ENCODE measurements around the gene NDUFS4. TPM values are rescaled to one million over a fixed set of nuclear protein-coding genes. Genes with fewer than 3 reads are reported as not detected.

Gene NDUFS4
- total RNA-seq, 1 experiment from 2014 or later: 92.9 TPM

- Mint-ChIP-seq H3K4me1 (peaks cover 45 to 47% of the 10 kb centered on the region in 2 experiments), H3K27me3 (ENCODE audit: low read depth) (no peaks in the 10 kb centered on the region), H3K27ac (no peak overlapping the region), H3K4me3 (no peak overlapping the region), H3K9me3 (peaks cover 4 to 8% of the 10 kb centered on the region in 2 experiments; a peak in 4 of 5 replicates), H3K36me3 (ENCODE audit: insufficient read depth in 1 of 3, low read depth in 3 of 3) (peaks cover 2 to 8% (median 4%) of the 10 kb centered on the region in 3 experiments; a peak in 5 of 7 replicates)
- no peak overlapping the region for H3K27ac ChIP-seq (ENCODE audit: insufficient read length, low read depth, low read length)
- H3K56ac ChIP-seq (ENCODE audit: insufficient read length, low read depth, low read length): no peak overlapping the region
- no peak overlapping the region for H4K91ac ChIP-seq (ENCODE audit: insufficient read length, low read depth, low read length)
- no peaks in the 10 kb centered on the region for H3K79me1 ChIP-seq (ENCODE audit: insufficient read depth, low read depth, low read length, poor library complexity, severe bottlenecking)
- H4K5ac ChIP-seq (ENCODE audit: insufficient read length, low read depth, low read length): no peak overlapping the region
- H3K27me3 ChIP-seq (ENCODE audit: insufficient read depth, low read length): no peaks in the 10 kb centered on the region
- H3K79me2 ChIP-seq (ENCODE audit: insufficient read depth, low read length): no peaks in the 10 kb centered on the region
- H3T11ph ChIP-seq (ENCODE audit: low read length): no peak overlapping the region
- H3K9ac ChIP-seq (ENCODE audit: extremely low read depth, insufficient read length, low read length): no peak overlapping the region
- H4K8ac ChIP-seq (replicated peaks; ENCODE audit: insufficient read length, low read depth, low read length): no peak overlapping the region
- H3K23me2 ChIP-seq (ENCODE audit: insufficient read length, low read depth, low read length, poor library complexity, severe bottlenecking): no peaks in the 10 kb centered on the region
- H3K9me3 ChIP-seq (ENCODE audit: control insufficient read depth, low read depth, low read length): no peaks in the 10 kb centered on the region
- H2AFZ ChIP-seq (ENCODE audit: low read length): no peak overlapping the region
- no peak overlapping the region for H3K14ac ChIP-seq (ENCODE audit: insufficient read depth, low read length)
- WGBS (ENCODE audit: extremely low coverage, insufficient read length, low lambda C conversion rate): no CpG with 5 or more reads among the region's 2 CpGs
- no peak overlapping the region for H2BK15ac ChIP-seq (ENCODE audit: low read depth, low read length)
- TF ChIP-seq CTCF (conservative IDR thresholded peaks at IDR 0.05): no peak
- 0 out of 2 replicates have a peak, but pooled peaks cover 1% of the 10 kb centered on the region for H3K4me1 ChIP-seq (ENCODE audit: insufficient read depth, low read length)
- H2BK12ac ChIP-seq (ENCODE audit: insufficient read length, low read depth, low read length): no peak overlapping the region
- no peak for DNase-seq
- no peak overlapping the region for H3K23ac ChIP-seq (ENCODE audit: insufficient read length, low read depth, low read length)
- no peak overlapping the region for H2BK20ac ChIP-seq (ENCODE audit: low read depth, low read length, poor library complexity, severe bottlenecking)
- no peak overlapping the region for H2BK5ac ChIP-seq (ENCODE audit: insufficient read length, low read length)
- no peak overlapping the region for H3K4ac ChIP-seq (ENCODE audit: low read depth, low read length)
- H3K18ac ChIP-seq (ENCODE audit: insufficient read length, low read depth, low read length): no peak overlapping the region
- H2AK5ac ChIP-seq (ENCODE audit: insufficient read length, low read length): no peak overlapping the region
- H3K4me2 ChIP-seq (ENCODE audit: insufficient read depth, insufficient read length, low read length): no peak overlapping the region
- no peak overlapping the region for H2BK120ac ChIP-seq (ENCODE audit: low read depth, low read length, poor library complexity, severe bottlenecking)
- H4K20me1 ChIP-seq (ENCODE audit: control insufficient read depth, insufficient read depth, insufficient read length): no peaks in the 10 kb centered on the region
Measured at GRCh38 chr5:53541859-53542258, 18.6 kb upstream of the NDUFS4 start.
